Measurements from ENCODE around the gene TBC1D14.
A peak's percentile ranks its signal among the peaks of the same experiment; 100 is the strongest.

The TBC1D14 gene

GRCh38 chr4:6932475-6932874 lies 22.8 kb downstream of the TBC1D14 start:
- DNase-seq, result no peak

- DNase-seq, result no peak
These were observed 23.3 kb downstream of the TBC1D14 start for GRCh38 chr4:6932918-6933317.

GRCh38 chr4:6933691-6934430 lies 24.2 kb downstream of the TBC1D14 start:
- DNase-seq, result no peak

- DNase-seq, result no peak
These were observed 26.3 kb downstream of the TBC1D14 start for GRCh38 chr4:6935965-6936364.

- DNase-seq, result no peak
These were observed 27.6 kb downstream of the TBC1D14 start for GRCh38 chr4:6937201-6937600.

GRCh38 chr4:6937754-6938153 lies 28.1 kb downstream of the TBC1D14 start:
- no peak for DNase-seq

GRCh38 chr4:6938237-6938636 lies 28.6 kb downstream of the TBC1D14 start:
- no peak for DNase-seq

GRCh38 chr4:6938647-6939271 lies 29.1 kb downstream of the TBC1D14 start:
- no peak for DNase-seq

- no peak for DNase-seq
These were observed 30.4 kb downstream of the TBC1D14 start for GRCh38 chr4:6939761-6940743.

GRCh38 chr4:6940744-6941137 lies 31.1 kb downstream of the TBC1D14 start:
- DNase-seq, result no peak

- DNase-seq, result no peak
These were observed 32.2 kb downstream of the TBC1D14 start for GRCh38 chr4:6941796-6942195.

GRCh38 chr4:6942238-6942800 lies 32.7 kb downstream of the TBC1D14 start:
- peak; percentile 21 for DNase-seq

GRCh38 chr4:6943012-6943884 lies 33.6 kb downstream of the TBC1D14 start:
- no peak for DNase-seq

- no peak for DNase-seq
These were observed 34.2 kb downstream of the TBC1D14 start for GRCh38 chr4:6943885-6944225.

- no peak for DNase-seq
These were observed 34.9 kb downstream of the TBC1D14 start for GRCh38 chr4:6944301-6945051.

- DNase-seq, result no peak
These were observed 35.4 kb downstream of the TBC1D14 start for GRCh38 chr4:6945052-6945409.

GRCh38 chr4:6946497-6946896 lies 36.9 kb downstream of the TBC1D14 start:
- no peak for DNase-seq

GRCh38 chr4:6948134-6948460 lies 38.5 kb downstream of the TBC1D14 start:
- DNase-seq, result no peak

GRCh38 chr4:6951880-6952381 lies 42.3 kb downstream of the TBC1D14 start:
- no peak for DNase-seq

GRCh38 chr4:6953751-6954380 lies 44.2 kb downstream of the TBC1D14 start:
- no peak for DNase-seq
